NCI-H510A treated with DMSO at 0.1 percent for 48 hours (cell line): ENCODE measurements around the gene OR6B1.

ENCODE experiments used
- DNase-seq: peaks from one replicate; lab custom pipeline; 2025; lab: John Stamatoyannopoulos, UW

Gene OR6B1

GRCh38 chr7:144000020-144000419, at the start of gene OR6B1:
Gene OR6B1, plus strand, starts transcription at chr7:144000320. Its CDS starts 3,677 bp downstream, at chr7:144003997.
- DNase-seq: no peak

GRCh38 chr7:143953421-143953820, 46.7 kb upstream of the OR6B1 start:
- no peak for DNase-seq

GRCh38 chr7:143954135-143954534, 46.0 kb upstream of the OR6B1 start:
- DNase-seq: no peak

GRCh38 chr7:143954544-143954943, 45.6 kb upstream of the OR6B1 start, which contains the start of gene OR2F1:
Gene OR2F1, plus strand, starts transcription at chr7:143954844. Its CDS starts 5,127 bp downstream, at chr7:143959971.
- DNase-seq: no peak

GRCh38 chr7:143958781-143959180, 41.3 kb upstream of the OR6B1 start:
- no peak for DNase-seq

- no peak for DNase-seq
These were observed 39.1 kb upstream of the OR6B1 start for GRCh38 chr7:143960813-143961610.

- DNase-seq: no peak
These were observed 34.8 kb upstream of the OR6B1 start for GRCh38 chr7:143965280-143965679.

- DNase-seq: no peak
These were observed 32.7 kb upstream of the OR6B1 start for GRCh38 chr7:143967398-143967797.

- DNase-seq: no peak
These were observed 26.2 kb upstream of the OR6B1 start for GRCh38 chr7:143973870-143974416.

GRCh38 chr7:143974459-143974858, 25.7 kb upstream of the OR6B1 start:
- DNase-seq: no peak

GRCh38 chr7:143975617-143976016, 24.5 kb upstream of the OR6B1 start:
- no peak for DNase-seq

- DNase-seq: no peak
These were observed 21.5 kb upstream of the OR6B1 start for GRCh38 chr7:143978585-143978984.

GRCh38 chr7:143979359-143979758, 20.8 kb upstream of the OR6B1 start:
- no peak for DNase-seq

- DNase-seq: no peak
These were observed 20.1 kb upstream of the OR6B1 start for GRCh38 chr7:143979998-143980397.

- no peak for DNase-seq
These were observed 19.2 kb upstream of the OR6B1 start for GRCh38 chr7:143980746-143981510.

GRCh38 chr7:143983960-143984359, 16.2 kb upstream of the OR6B1 start:
- no peak for DNase-seq

- DNase-seq: no peak
These were observed 12.6 kb upstream of the OR6B1 start for GRCh38 chr7:143987513-143987912.

GRCh38 chr7:143988976-143989745, 11.0 kb upstream of the OR6B1 start:
- no peak for DNase-seq

GRCh38 chr7:143992670-143993069, 7.5 kb upstream of the OR6B1 start:
- no peak for DNase-seq

- DNase-seq: no peak
These were observed 6.2 kb upstream of the OR6B1 start for GRCh38 chr7:143993924-143994323.

- no peak for DNase-seq
These were observed 1.4 kb downstream of the OR6B1 start for GRCh38 chr7:144001543-144001942.

GRCh38 chr7:144004703-144005102, 4.6 kb downstream of the OR6B1 start:
- no peak for DNase-seq
